ENCODE measurements around the gene AGAP1.

Gene AGAP1

GRCh38 chr2:236169151-236169721 is 675.4 kb downstream of the AGAP1 start:
- no peak for ATAC-seq

- ATAC-seq: no peak
These were observed 676.1 kb downstream of the AGAP1 start for GRCh38 chr2:236169741-236170589.

- no peak for ATAC-seq
These were observed 676.8 kb downstream of the AGAP1 start for GRCh38 chr2:236170590-236171165.

- ATAC-seq: no peak
These were observed 677.4 kb downstream of the AGAP1 start for GRCh38 chr2:236171181-236171679.

GRCh38 chr2:236171680-236172254 is 677.9 kb downstream of the AGAP1 start:
- no peak for ATAC-seq

- no peak for ATAC-seq
These were observed 678.6 kb downstream of the AGAP1 start for GRCh38 chr2:236172255-236173035.

GRCh38 chr2:236173036-236173728 is 679.3 kb downstream of the AGAP1 start:
- ATAC-seq: no peak

- no peak for ATAC-seq
These were observed 680.1 kb downstream of the AGAP1 start for GRCh38 chr2:236173729-236174607.

GRCh38 chr2:236175548-236176150 is 681.8 kb downstream of the AGAP1 start:
- no peak for ATAC-seq

- no peak for ATAC-seq
These were observed 682.6 kb downstream of the AGAP1 start for GRCh38 chr2:236176417-236176816.

- no peak for ATAC-seq
These were observed 683.1 kb downstream of the AGAP1 start for GRCh38 chr2:236176951-236177350.

GRCh38 chr2:236177604-236177966 is 683.7 kb downstream of the AGAP1 start:
- ATAC-seq: no peak

GRCh38 chr2:236177967-236178889 is 684.4 kb downstream of the AGAP1 start:
- no peak for ATAC-seq

GRCh38 chr2:236178890-236179235 is 685.0 kb downstream of the AGAP1 start:
- ATAC-seq: no peak

GRCh38 chr2:236179236-236180075 is 685.6 kb downstream of the AGAP1 start:
- ATAC-seq: no peak

- ATAC-seq: no peak
These were observed 686.4 kb downstream of the AGAP1 start for GRCh38 chr2:236180076-236180816.

GRCh38 chr2:236180831-236181453 is 687.1 kb downstream of the AGAP1 start:
- no peak for ATAC-seq

Measured in activated CD4-positive, CD25-positive, alpha-beta regulatory T cell treated with anti-CD3 and anti-CD28 coated beads, Interleukin-2, amount 50 U/mL, for 24 hours (primary cell).